Activated B cell treated with CpG ODN at 0.5 μM for 24 hours (primary cell): ENCODE data around the gene CCN5. TPM values are rescaled to one million over a fixed set of nuclear protein-coding genes. Genes with fewer than 3 reads are reported as not detected.
"Not testable (repeated sequence)": the region's sequence is repeated elsewhere in the genome, so short reads cannot be mapped to it uniquely, and the experiment has no call there.

Source experiments
- ATAC-seq: fragments of 200-7000 bp; cut with Tn5 transposase; one replicate; pipeline ENCODE4 v1.10.0; 2021; ENCODE audit warnings: low read depth, mild to moderate bottlenecking, moderate library complexity
- CTCF ChIA-PET: fragments of 350-600 bp; sonication (Branson Sonifier 250); formaldehyde crosslinking; loops from one replicate; lab custom pipeline; 2021; ENCODE audit warnings: antibody characterized with exemption; lab: Charles Lee
- POLR2A ChIA-PET: fragments of 350-600 bp; sonication (Branson Sonifier 250); formaldehyde crosslinking; loops from one replicate; lab custom pipeline; 2021; ENCODE audit warnings: antibody characterized with exemption; lab: Charles Lee
- DNase-seq: peaks from one replicate; pipeline ENCODE4 v3.0.0; 2022
- H3K27ac Mint-ChIP-seq: one replicate; pipeline ENCODE4 v1.8.0; 2020; ENCODE audit warnings: mixed read lengths
- H3K27me3 Mint-ChIP-seq: one replicate; pipeline ENCODE4 v1.8.0; 2021; ENCODE audit warnings: mixed read lengths
- H3K36me3 Mint-ChIP-seq: one replicate; pipeline ENCODE4 v1.8.0; 2021; ENCODE audit warnings: low read depth, mixed read lengths
- H3K4me1 Mint-ChIP-seq: one replicate; pipeline ENCODE4 v1.8.0; 2021; ENCODE audit warnings: mixed read lengths
- H3K4me3 Mint-ChIP-seq: one replicate; pipeline ENCODE4 v1.8.0; 2020; ENCODE audit warnings: mild to moderate bottlenecking, mixed read lengths
- H3K9me3 Mint-ChIP-seq: one replicate; pipeline ENCODE4 v1.8.0; 2020; ENCODE audit warnings: mixed read lengths
- CTCF ChIP-seq: fragments of 200-600 bp; IDR thresholded peaks from one replicate; pipeline ENCODE4 v1.8.0; 2022; ENCODE audit warnings: antibody characterized with exemption, mild to moderate bottlenecking
- intact Hi-C: fragments of 100-400 bp; cut with micrococcal nuclease; formaldehyde crosslinking; loops from one replicate; pipeline ENCODE4 v1.15.1; 2024
- total RNA-seq: library from RNA; stranded (reverse); gene quantifications from 2 replicates; pipeline ENCODE4 v1.2.3, GENCODE V29; 2022

Gene CCN5
- total RNA-seq, 1 donor from 2014 or later, result not detected

GRCh38 chr20:44695674-44696300, 19.4 kb upstream of the CCN5 start:
- no peak for TF ChIP-seq CTCF
- ATAC-seq (no peak), DNase-seq (no peak)
- Mint-ChIP-seq H3K27ac (no peak overlapping the region), H3K4me1 (peaks cover 9% of the 10 kb centered on the region), H3K4me3 (no peak overlapping the region), H3K27me3 (peaks cover 2% of the 10 kb centered on the region), H3K9me3 (peaks cover 4% of the 10 kb centered on the region), H3K36me3 (no peaks in the 10 kb centered on the region)
- ChIA-PET POLR2A (no interaction called here), CTCF (interaction anchor here (0.6 kb wide), 1 partner anchor 11 kb away, joined by 3 read pairs; no protein-coding TSS in a partner anchor)
- intact Hi-C loops, result no loop called here

DNA sequence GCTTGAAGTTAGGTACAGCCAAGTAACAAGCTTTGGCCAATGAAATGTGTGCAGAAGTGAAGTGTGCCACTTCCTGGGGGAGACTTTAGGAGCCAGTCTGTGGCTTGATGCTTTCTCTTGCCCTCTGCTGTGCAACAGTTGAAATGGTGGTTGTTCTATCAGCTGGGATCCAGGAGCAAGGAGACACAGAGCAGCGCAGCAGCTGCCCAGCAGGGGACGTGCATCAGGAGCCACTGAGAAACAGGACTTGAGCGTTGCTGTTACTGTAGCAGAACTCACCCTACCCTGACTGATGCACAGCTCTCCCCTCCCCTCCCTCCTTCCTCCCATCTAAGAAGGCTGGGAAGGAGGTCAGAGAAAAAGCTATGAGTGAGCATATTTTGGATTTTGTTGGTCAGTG, 18.9 kb upstream of the CCN5 start:
- peaks cover 4% of the 10 kb centered on the region for H3K9me3 Mint-ChIP-seq
- peaks cover 5% of the 10 kb centered on the region for H3K27me3 Mint-ChIP-seq
- TF ChIP-seq CTCF, result no peak
- peaks cover 9% of the 10 kb centered on the region for H3K4me1 Mint-ChIP-seq
- intact Hi-C loops, result no loop called here
- ChIA-PET POLR2A (no interaction called here), CTCF (interaction anchor here (0.6 kb wide), 1 partner anchor 11 kb away, joined by 3 read pairs; no protein-coding TSS in a partner anchor)
- no peak overlapping the region for H3K27ac Mint-ChIP-seq
- H3K4me3 Mint-ChIP-seq, result no peak overlapping the region
- ATAC-seq, result no peak
- DNase-seq, result no peak
- H3K36me3 Mint-ChIP-seq, result no peaks in the 10 kb centered on the region

DNA sequence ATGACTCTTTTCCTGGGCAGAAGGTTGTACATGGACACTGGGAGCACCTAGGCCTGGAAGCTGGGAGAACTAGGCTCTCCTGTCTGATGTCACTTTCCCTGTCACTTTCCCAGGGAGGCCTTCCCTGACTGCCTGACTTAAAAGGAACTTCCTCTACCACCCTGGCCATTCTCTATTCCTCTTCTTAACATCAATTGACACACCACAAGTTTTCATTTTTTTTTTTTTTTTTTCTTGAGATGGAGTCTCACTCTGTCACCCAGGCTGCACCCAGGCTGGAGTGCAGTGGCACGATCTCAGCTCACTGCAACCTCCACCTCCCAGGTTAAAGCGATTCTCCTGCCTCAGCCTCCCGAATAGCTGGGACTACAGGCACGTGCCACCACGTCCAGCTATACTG, 18.1 kb upstream of the CCN5 start:
- CTCF ChIA-PET, H3K4me3 Mint-ChIP-seq, H3K27ac Mint-ChIP-seq, H3K27me3 Mint-ChIP-seq, H3K36me3 Mint-ChIP-seq, DNase-seq, ATAC-seq, H3K4me1 Mint-ChIP-seq, H3K9me3 Mint-ChIP-seq, intact Hi-C loops: not testable (repeated sequence)
- POLR2A ChIA-PET, result interaction anchor here (0.7 kb wide), 1 partner anchor 301 kb away, joined by 6 read pairs; no protein-coding TSS in a partner anchor

- H3K36me3 Mint-ChIP-seq, result no peaks in the 10 kb centered on the region
- CTCF ChIA-PET, result no interaction called here
- DNase-seq (no peak), ATAC-seq (no peak)
- H3K9me3 Mint-ChIP-seq, result no peaks in the 10 kb centered on the region
- POLR2A ChIA-PET, result no interaction called here
- H3K4me1 Mint-ChIP-seq, result peaks cover 20% of the 10 kb centered on the region
- no peak overlapping the region for H3K27ac Mint-ChIP-seq
- H3K4me3 Mint-ChIP-seq, result no peak overlapping the region
- H3K27me3 Mint-ChIP-seq, result peaks cover 3% of the 10 kb centered on the region
- TF ChIP-seq CTCF, result no peak
- intact Hi-C loops, result no loop called here
Observed at GRCh38 chr20:44698351-44698750, 16.8 kb upstream of the CCN5 start.

GRCh38 chr20:44700306-44700705, 14.9 kb upstream of the CCN5 start:
- ChIA-PET POLR2A (no interaction called here), CTCF (interaction anchor here (1.4 kb wide), 1 partner anchor 18 kb away, joined by 5 read pairs; no protein-coding TSS in a partner anchor)
- intact Hi-C loops, result no loop called here
- H3K4me1 Mint-ChIP-seq, result peaks cover 20% of the 10 kb centered on the region
- H3K27me3 Mint-ChIP-seq, result peaks cover 3% of the 10 kb centered on the region
- no peaks in the 10 kb centered on the region for H3K9me3 Mint-ChIP-seq
- ATAC-seq (no peak), DNase-seq (no peak)
- H3K36me3 Mint-ChIP-seq, result no peaks in the 10 kb centered on the region
- TF ChIP-seq CTCF, result no peak
- H3K27ac Mint-ChIP-seq, result no peak overlapping the region
- H3K4me3 Mint-ChIP-seq, result no peak overlapping the region
